Erythroblast (primary cell): ENCODE results near the gene CDC42BPA.

Experiments
- GATA1 ChIP-seq: IDR thresholded peaks from 2 replicates; pipeline ENCODE4 v1.6.1; 2011; ENCODE audit warnings: low read depth, mild to moderate bottlenecking, control low read depth, low read length, moderate library complexity
- POLR2A ChIP-seq: IDR thresholded peaks from 2 replicates; pipeline ENCODE4 v1.6.1; 2011; ENCODE audit warnings: mild to moderate bottlenecking, low read length

DNA sequence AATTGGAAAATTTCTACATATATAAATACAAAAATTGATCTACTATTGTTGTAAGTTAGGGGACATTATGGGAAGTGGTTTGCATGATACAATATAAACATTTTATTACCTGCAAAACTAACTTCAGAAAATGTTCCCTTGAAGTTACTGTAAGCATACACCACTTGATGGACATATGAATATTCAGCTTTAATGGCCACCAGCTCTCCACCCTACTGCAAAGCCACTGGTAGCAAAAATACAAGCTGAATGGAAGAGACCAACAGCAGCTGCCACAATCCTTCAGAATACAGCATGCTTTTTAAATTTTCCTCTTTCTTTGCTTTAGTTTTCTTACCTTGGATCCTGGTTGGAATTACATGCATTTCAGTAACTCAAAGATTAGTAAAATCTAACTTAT, 308.4 kb downstream of the CDC42BPA start:
- TF ChIP-seq POLR2A, result no peak
- TF ChIP-seq GATA1, result no peak
